Mammary epithelial cell (primary cell): ENCODE data around the gene LIPN.

Experiments
- EZH2 ChIP-seq: IDR thresholded peaks from 2 replicates; pipeline ENCODE4 v1.6.1; 2012; ENCODE audit warnings: low read length, inconsistent platforms, borderline replicate concordance
- TF ChIP-seq, protein P1 (sequence below), 2 donors: IDR thresholded peaks in 1 of 2; conservative IDR thresholded peaks in 1 of 2; 2 replicates each; pipeline ENCODE4 v1.5.1; 2011 to 2012; ENCODE audit warnings: inconsistent platforms in 2 of 2, low read length in 2 of 2, mild to moderate bottlenecking in 2 of 2, control low read depth in 1 of 2, low read depth in 1 of 2; ENCODE audit not compliant: insufficient read depth in 1 of 2; ENCODE audit errors: extremely low read depth in 1 of 2

GRCh38 chr10:88791924-88792323 lies 32.1 kb downstream of the LIPN start:
- TF ChIP-seq, protein P1, sequence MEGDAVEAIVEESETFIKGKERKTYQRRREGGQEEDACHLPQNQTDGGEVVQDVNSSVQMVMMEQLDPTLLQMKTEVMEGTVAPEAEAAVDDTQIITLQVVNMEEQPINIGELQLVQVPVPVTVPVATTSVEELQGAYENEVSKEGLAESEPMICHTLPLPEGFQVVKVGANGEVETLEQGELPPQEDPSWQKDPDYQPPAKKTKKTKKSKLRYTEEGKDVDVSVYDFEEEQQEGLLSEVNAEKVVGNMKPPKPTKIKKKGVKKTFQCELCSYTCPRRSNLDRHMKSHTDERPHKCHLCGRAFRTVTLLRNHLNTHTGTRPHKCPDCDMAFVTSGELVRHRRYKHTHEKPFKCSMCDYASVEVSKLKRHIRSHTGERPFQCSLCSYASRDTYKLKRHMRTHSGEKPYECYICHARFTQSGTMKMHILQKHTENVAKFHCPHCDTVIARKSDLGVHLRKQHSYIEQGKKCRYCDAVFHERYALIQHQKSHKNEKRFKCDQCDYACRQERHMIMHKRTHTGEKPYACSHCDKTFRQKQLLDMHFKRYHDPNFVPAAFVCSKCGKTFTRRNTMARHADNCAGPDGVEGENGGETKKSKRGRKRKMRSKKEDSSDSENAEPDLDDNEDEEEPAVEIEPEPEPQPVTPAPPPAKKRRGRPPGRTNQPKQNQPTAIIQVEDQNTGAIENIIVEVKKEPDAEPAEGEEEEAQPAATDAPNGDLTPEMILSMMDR (conservative IDR thresholded peaks at IDR 0.05 in 1 of 2, IDR thresholded peaks at IDR 0.05 in 1 of 2; ENCODE audit: extremely low read depth in 1 of 2, insufficient read depth in 1 of 2, low read depth in 1 of 2, low read length in 2 of 2): peak; percentile 69 to 73
- no peak for TF ChIP-seq EZH2
